ENCODE results near the gene ACTG1.

Gene ACTG1

DNA sequence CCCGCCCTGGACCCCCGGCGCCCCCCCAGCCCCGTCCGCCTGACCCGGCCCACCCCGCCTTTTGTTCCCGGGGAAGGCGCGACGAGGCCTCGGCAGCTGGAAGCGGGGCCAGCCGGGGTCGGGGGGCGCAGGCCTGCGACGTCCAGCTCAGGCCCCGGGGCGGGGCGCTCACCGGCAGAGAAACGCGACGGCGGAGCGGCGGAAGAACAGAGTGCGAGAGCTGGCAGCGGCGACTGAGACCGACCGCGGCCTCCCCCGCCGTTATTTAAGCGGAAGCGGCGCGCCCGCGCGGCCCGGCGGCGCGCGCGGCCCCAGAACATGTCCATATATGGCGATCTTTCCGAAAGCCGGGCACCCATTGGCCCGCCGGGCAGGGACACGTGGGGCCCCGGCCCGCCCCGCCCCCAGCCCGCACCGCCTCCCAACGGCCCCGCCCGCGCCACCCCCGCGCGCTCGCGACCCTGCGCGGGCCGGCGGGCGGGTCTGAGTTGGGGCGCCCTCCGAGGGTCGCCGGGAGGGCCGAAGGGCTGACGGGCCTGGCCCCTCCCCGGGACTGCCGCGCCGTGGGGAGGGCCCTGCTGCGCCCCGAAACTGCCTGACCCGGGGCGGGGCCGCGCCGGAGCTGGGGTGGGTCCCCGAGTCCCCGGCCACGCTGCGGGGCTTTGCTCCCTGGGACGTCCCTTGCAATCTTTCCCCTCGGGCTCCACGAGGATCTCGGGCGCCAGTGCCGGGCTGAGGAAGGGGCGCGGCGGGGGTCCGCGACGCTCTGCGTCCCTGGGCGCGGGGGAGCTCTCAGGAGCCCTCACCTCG, at the start of gene ACTG1:
ACTG1 (minus strand) TSS at position 238 of the 810 bp plus-strand sequence. CDS start 445 bp downstream, outside the sequence.
- peak; percentile 70 for DNase-seq (ENCODE audit: low read depth)

DNA sequence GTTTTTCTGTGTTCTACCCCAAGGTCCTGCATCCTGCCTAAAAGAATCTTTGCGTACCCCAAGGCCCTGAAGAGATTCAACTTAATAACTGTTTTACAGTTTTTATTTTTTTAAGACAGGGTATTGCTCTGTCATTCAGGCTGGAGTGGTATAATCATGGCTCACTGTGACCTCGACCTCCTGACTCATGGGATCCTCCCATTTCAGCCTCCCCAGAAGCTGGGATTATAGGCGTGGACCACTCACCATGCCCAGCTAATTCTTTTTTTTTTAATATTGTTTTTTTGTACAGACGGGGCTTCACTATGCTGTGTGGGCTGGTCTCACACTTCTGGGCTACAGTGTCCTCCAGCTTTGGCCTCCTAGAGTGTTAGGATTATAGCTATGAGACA, 48.9 kb upstream of the ACTG1 start:
- DNase-seq (ENCODE audit: low read depth), result no peak

DNA sequence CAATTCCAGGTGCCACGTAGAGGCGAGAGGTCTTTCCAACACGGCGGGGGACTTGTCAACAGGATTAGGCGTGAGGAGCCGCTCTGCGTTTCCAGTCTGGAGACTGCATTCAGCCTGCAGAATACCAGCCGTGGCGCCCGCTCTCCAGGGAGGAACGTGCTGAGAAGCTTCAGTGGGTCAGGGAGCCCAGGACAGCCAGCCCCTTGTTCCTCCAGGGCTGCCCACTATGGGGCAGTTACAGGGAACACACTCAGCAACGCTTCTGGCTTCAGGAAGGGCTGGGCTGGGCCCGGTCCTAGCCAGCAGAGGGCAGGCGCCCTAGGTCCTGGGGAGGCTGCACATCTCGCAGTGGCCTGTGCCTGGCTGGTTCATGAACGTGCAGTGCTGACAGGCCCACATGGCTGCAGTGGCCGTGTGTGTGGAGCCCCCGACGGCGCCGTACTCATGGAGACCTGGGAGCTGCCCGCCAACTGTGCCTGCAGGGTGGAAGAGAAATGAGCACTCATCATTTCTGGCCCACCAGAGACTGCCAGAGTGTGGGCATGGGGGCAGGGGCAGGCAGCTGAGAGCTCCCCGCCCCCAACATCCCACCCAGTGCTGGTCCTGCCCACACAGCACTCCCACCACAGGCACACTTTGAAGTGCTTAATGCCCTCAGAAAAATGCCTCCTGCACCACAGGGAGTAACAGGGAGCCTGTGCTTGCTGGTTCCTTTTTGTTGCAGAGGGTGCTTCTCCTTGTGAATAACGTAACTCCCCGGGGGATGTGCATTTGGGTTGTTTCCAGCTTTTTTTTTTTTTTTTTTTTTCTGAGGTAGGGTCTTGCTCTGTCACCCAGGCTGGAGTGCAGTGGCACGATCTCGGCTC, 46.6 kb upstream of the ACTG1 start:
- no peak for DNase-seq (ENCODE audit: low read depth)

DNA sequence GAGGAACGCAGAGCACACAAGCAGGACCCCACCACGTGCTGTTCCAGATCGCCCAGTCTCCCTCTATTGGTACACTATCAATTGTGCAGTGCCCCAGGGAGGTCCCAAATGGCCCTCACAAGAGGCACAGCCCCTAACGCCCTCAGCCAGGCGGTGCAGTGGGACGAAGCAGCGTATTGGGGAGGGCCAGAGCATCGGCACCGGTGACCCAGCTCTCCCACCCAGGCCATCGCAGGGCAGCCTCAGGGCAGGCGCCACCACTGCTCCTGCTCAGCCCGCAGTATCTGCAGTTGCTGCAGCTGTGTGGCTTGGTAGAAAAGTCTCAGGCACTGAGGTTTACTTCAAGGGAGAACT, 45.5 kb upstream of the ACTG1 start:
- DNase-seq (ENCODE audit: low read depth), result no peak

DNA sequence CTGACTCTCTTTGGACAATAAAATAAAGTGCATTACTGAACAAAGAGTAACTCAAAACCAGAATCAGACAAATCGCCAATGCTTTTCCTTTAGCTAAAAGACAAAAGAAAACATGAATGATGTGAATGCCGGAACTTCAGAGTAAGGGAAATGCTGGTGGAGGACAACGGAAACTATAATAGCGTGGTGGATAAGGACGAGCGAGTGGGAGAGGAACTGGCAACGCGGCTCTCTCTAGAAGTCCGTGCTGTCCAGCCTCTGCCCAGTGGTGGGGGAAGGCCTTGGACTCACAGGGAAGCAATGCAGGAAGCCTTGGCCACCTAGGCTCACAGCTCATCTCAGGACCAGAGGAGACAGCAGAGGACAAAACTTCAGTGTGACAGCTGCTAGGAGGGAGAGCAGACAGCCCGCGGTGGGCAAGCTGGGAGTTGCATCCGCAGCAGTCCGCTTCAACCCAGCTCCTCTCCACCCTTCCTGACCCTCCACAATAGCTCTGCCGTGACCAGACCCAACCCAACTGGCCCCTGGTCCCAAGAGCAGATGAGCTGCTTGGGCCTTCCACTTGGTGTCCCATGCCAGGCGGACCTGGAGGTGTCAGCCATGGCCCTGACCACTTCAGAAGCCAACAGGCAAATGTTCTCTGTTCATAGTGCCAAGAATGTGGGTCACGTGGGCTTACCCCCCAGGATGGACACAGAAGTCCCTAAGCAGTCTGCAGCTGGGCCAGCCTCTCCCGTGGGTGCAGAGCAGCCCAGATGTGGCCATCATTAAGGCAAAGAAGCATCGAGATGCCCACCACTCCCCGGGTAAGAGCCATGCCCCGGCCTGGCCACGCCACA, 44.9 kb upstream of the ACTG1 start:
- no peak for DNase-seq (ENCODE audit: low read depth)

DNA sequence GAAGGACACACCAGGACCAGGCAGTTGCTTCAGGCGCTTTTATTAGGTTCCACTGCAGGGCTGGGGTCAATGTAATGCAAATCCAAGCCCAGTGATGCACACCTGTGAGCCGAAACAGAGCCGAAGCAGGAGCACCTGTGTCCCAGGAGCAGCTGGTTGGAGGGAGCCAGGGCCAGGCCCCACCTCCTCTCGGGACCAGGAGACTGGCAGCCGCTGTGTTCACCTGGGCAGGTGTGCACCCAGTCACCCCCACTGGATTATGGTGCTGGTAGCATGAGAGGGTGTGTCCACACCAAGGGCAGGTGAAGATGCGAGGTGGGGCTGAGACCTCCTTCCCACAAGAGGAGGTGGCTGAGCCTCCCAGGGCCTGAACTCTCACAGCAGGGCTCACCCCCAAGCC, 44.3 kb upstream of the ACTG1 start:
- no peak for DNase-seq (ENCODE audit: low read depth)

DNA sequence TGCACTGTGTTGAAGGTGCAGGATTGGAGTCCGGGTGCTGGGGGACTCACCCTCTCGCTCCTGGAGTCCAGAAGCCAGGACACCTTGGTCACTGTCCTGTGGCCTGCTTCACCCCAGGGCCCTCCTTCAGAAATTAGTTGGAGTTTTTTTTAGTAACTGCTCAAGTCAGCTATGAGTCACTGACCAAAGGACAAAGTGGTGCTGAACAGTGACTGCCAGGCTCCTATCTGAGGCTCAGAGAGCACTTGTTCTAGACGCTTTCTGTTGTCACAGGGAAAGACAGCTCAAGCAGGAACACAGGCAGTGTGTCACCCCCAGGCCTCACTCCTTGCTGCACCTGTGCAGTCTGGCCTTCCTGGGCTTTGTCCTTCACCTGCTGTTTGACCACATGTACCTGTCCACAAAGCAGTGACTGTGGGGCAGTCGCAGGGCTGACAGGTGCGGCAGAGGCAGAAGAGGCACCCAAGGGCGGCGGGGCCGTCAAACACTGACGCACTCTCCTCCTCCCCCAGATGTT, 43.6 kb upstream of the ACTG1 start:
- DNase-seq (ENCODE audit: low read depth), result no peak

DNA sequence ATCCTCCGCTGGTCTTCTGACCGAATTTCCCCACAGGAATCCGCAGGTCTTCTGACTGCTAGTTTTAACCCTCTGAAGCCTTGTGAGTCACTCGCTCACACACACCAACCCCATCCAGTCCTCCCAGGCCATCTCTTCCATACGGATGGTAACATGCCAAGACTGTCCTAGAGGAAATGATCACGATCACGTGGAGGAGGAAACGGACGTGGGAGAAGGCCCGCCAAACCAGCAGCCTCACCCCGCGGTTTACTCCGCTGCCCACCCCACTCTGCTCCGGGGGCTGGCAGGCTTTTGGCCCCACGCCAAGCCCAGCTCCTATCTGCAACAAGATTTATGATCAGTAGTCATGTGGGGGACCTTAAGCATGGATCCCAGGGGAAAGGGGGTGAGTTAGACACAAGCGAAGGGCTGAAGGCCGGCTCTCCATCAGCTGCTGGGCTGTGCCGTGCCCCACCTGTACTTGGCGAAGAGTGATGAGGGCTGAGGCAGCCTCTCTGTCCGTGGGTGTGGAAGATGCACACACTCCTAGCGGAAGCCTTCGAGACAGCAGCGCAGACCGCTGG, 41.1 kb upstream of the ACTG1 start:
- no peak for DNase-seq (ENCODE audit: low read depth)

DNA sequence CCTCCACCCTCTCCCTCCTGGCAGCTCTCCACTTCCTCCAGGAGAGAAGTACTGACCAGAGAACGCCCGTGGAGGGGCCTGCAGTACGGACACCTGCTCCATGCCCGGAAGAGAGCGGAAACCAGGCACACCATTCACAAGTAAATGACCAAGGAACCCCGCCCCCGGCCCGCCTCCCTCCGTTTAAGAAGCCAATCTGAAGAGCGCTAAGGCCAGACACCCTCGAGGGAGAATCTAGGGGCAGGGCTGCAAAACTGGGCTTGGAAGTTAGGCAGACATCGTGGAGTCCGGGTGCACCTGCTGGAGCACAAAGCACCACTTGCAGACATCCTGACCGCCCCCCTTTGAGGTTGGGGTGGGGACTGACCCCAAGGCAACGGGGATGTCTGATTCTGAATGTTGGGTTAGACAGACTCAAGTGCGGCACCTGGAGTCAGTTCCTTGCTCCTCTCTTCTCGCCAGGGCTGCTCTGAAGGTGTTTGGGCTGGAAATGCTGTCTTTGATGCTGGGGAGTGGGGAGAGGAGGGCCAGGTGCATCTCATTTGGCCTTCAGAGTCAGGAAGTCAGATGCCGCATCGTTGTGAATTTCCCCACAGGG, 40.5 kb upstream of the ACTG1 start:
- peak; percentile 55 for DNase-seq (ENCODE audit: low read depth)

DNA sequence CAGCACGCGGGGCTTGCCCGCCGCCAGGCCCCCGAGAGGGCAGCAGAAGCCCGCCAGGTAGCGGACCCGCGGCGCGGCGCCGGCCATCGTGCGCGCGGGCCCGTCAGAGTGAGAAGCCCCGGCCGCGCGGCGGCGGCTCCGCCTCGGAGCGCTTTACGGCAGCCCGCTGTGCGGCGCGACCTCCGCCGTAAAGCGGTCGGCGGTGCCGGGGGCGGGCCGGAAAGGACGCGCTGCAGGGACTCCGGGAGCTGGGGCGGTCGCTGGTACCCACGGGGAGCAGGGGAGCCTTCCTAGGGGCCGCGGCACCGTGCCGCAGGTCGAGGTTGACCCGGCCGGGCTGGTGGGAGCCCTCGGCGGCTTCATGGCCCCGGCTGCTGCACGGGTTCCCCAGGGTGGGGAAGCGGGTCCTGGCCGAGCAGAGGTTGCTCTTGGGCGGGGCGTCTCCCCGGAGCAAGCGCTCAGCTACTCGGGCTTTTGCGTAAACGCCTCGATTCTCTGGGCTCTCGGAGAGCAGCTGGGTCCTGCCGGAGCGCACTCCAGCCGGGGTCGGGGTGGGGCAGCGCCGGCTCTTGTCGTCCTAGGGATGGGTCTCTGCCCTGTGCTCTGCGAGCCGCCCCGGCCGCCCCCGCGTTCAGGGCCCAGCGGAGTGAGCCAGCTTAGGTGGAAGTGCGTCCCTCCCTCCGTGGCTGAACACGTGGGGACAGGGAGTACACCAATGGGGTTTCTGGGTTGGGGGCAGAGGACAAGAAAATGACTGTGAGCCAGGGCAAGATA, 39.8 kb upstream of the ACTG1 start, which contains the start of gene FAAP100:
FAAP100 (minus strand) TSS at position 110 of the 774 bp plus-strand sequence; CDS start at position 87, 23 bp downstream.
- peak; percentile 62 for DNase-seq (ENCODE audit: low read depth)

DNA sequence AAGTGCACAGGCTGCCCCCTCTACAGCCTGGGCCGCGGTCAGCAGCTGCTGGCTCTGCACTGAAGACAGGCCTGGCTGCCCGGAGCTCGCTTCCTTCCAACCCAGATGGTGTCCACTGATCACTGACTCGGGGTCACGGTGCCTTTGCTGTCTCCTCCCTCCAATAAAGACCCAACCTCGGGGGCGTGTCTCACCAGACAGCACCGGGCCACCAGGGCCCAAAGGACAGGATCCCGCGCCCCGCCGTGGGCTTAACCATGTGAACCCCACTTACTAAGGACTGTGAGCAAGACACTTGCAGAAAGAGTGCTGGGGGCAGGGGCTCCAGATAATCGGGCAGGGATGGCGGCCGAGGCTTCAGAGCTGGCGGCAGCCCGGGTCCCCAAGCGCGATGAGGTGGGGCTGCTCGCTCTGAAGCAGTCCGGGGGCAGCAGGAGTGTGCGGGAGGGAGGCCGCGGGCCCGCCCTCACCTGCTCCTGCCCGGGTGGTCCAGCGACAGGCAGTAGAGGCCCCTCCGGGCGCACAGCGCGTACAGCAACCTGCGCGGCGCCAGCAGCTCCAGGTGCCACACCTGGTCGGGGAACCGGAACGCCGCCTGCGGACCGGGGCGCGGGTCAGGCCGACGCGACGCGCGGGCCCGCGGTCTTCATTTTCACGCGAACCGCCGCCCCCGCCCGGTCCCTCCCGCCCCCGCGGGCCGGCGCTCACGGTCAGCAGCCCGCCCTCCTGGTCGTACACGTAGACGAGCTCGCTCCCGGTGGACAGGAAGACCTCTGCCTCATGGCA, 39.1 kb upstream of the ACTG1 start:
- no peak for DNase-seq (ENCODE audit: low read depth)

DNA sequence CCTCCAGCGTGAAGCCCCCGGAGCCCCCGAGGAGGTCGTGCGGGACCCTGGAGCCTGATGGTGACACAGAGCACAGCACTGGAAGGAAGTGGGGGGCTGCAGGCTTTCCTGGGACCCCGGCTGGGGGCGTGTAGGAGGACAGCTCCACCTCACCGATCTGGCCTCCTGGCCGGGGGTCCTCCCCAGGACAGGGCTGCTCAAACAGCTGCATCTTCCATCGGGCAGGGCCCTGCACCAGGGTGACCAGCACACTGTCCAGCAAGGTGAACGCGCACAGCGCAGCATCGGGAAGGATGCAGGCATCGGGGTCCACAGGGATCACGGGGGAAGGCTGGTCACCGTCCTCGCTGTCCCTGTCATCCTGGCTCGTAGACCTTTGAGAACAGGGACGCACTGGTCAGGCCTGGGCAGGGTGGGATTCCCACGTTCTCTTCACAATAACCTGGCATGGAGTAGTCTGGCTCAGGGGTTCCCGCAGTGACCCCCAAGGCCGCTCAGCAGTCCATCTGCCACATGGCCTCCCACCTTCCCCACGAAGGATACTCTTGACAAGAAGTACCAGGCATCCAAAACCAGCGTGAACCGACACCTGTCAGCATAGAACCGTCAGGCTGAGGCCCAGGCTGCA, 38.3 kb upstream of the ACTG1 start:
- no peak for DNase-seq (ENCODE audit: low read depth)

DNA sequence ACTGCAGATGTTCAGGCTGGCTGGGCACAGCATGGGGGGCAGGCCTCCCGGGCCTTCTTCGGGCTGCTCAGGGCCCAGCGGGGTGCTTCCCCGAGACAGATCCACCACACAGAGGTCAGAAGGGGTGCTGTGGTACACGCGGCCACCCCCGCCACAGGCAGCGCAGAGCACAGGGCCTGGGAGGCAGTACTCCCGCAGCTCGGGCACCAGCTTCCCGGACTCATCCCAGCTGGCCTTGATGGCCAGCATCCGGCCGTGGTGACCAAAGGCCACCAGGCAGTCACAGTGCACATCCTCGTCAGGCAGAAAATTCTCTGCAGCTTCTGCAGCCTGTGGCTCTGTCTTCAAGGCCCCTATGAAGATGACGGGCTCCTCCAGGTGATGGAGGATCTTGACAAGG, 37.7 kb upstream of the ACTG1 start:
- DNase-seq (ENCODE audit: low read depth), result no peak

DNA sequence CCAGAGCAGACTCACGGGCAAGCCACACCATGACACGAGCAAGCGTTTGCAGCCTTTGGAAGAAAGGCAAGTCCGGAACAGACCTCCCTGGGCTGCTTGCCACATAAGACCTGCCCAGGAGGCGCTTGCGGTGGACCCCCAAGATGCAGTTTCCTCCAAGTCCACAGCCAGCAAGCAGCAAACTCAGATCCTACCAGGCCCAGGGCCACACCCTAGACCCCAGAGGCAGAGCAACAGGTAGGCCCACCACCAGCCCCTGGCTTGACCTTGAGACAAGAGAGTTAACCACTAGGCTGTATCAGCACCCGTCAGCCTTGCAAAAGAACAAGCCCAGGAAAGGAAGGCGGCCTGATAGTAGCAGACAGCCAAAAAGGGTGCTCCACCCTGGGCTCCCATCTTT, 37.2 kb upstream of the ACTG1 start:
- no peak for DNase-seq (ENCODE audit: low read depth)

DNA sequence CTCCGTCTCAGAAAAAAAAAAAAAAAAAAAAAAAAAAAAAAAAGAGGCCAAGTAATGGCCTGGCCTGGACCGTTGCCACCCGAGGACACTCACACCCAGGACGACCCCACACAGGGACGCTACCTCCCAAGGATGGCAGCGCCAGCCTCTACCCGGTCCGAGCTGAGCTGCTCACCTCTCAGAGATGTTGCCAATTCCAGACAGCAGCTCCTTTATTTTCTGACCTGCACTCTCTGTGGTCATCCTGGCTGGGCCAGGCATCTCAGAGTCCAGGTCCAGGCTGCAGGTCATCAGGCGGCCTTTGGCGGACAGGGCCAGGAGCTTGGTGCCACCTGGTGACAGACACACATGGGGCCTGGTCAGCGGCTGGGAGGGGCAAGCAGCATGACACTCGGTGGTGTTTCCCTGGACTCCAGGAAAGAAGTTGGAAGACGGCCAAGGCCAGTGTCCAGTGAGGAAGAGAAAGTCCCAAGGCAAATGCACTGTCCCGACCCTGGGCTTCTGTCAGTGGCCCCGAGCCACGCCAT, 36.5 kb upstream of the ACTG1 start:
- DNase-seq (ENCODE audit: low read depth), result no peak

DNA sequence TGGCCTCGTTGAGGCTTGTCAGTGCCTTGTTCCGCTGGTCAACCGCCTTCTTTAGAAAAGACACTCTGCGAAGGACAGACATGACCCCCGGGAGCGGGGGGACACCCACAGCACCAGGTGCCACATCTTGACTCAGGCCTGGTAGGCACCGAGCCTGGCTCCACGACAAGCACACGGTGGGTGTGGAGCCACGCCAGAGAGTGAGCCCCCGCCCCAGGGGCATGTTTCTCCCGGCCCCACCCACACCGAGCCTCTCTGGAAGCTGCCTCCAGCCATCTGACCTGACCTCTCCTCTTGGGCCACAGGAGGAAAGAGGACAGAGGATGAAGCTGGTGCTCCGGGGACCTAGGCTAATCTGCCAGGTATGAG, 35.0 kb upstream of the ACTG1 start:
- DNase-seq (ENCODE audit: low read depth), result no peak

DNA sequence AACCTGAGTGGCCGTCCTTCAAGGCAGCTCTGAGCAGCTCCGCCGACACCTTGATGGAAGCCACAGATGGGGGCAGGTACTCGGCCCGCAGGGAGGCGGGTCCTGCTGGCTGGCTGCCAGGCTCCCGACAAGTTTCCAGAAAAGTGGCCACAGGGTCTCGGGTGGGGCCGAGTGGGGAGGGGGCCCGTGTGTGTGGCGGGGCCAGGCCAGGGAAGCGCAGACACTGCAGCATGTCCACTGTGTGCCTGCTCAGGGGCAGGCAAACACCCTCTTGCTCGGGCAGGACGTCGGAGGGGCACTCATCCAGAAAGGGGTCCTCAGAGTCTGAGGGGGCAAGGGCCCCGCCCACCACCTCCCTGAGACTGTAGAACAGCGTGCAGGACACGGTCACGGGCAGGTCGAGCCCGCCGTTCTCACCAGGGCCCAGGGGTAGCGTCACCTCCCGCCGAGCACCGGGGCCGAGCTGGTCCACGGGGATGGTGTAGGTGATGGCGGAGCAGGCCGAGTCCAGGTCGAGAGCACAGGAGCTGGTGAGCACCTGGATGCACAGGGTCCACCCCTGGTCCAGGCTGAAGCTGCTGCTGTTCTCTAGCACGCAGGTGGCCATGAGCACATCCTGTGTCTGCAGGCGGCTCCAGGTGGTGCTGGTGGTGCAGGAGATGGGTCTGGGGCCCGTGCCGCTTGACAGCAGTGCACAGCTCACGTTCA, 34.5 kb upstream of the ACTG1 start:
- no peak for DNase-seq (ENCODE audit: low read depth)

Data from stimulated activated CD8-positive, alpha-beta memory T cell treated with anti-CD3 and anti-CD28 coated beads, Interleukin-7, amount 100 ng/mL, for 24 hours (primary cell).